ENCODE measurements around the gene TBL3.
"Not testable (repeated sequence)": the region's sequence is repeated elsewhere in the genome, so short reads cannot be mapped to it uniquely, and the experiment has no call there.

Gene TBL3

GRCh38 chr16:2001035-2001434 lies 29.2 kb downstream of the TBL3 start:
- DNase-seq = no peak

- DNase-seq = no peak
These were observed 29.9 kb downstream of the TBL3 start for GRCh38 chr16:2001456-2002355.

- DNase-seq = no peak
These were observed 30.8 kb downstream of the TBL3 start for GRCh38 chr16:2002406-2003230.

- DNase-seq = no peak
These were observed 31.5 kb downstream of the TBL3 start for GRCh38 chr16:2003231-2003826.

- peak; percentile 79 for DNase-seq
These were observed 32.2 kb downstream of the TBL3 start for GRCh38 chr16:2003827-2004641.

GRCh38 chr16:2004795-2005517 lies 33.1 kb downstream of the TBL3 start:
- DNase-seq = no peak

GRCh38 chr16:2005646-2006045 lies 33.8 kb downstream of the TBL3 start:
- no peak for DNase-seq

- no peak for DNase-seq
These were observed 34.5 kb downstream of the TBL3 start for GRCh38 chr16:2006317-2006716.

- no peak for DNase-seq
These were observed 35.4 kb downstream of the TBL3 start for GRCh38 chr16:2007081-2007836.

- DNase-seq = peak; percentile 43
These were observed 36.2 kb downstream of the TBL3 start for GRCh38 chr16:2008009-2008526.

- no peak for DNase-seq
These were observed 36.8 kb downstream of the TBL3 start for GRCh38 chr16:2008631-2009163.

- no peak for DNase-seq
These were observed 37.4 kb downstream of the TBL3 start for GRCh38 chr16:2009164-2009711.

- DNase-seq = peak; percentile 90
These were observed 38.1 kb downstream of the TBL3 start, which contains the start of gene ZNF598 for GRCh38 chr16:2009791-2010510. Gene ZNF598 (minus strand): TSS chr16:2009821.

GRCh38 chr16:2011726-2012125 lies 39.9 kb downstream of the TBL3 start:
- not testable (repeated sequence) for DNase-seq

GRCh38 chr16:2013527-2013926 lies 41.7 kb downstream of the TBL3 start:
- no peak for DNase-seq

GRCh38 chr16:2015117-2015946 lies 43.5 kb downstream of the TBL3 start:
- DNase-seq = no peak

GRCh38 chr16:2015947-2016208 lies 44.0 kb downstream of the TBL3 start:
- no peak for DNase-seq

GRCh38 chr16:2016407-2016922 lies 44.6 kb downstream of the TBL3 start:
- DNase-seq = no peak
